ENCODE results near the gene CDKN3.

Gene CDKN3

GRCh38 chr14:54396493-54397335 lies at the start of gene CDKN3:
Gene CDKN3 (plus strand): TSS chr14:54397007. CDS start chr14:54397069, 62 bp downstream.
- peak; percentile 98 for DNase-seq

- DNase-seq, result no peak
Measured at GRCh38 chr14:54347044-54347443, 49.8 kb upstream of the CDKN3 start.

- DNase-seq, result no peak
Measured at GRCh38 chr14:54348001-54348611, 48.7 kb upstream of the CDKN3 start.

GRCh38 chr14:54348923-54349620 lies 47.7 kb upstream of the CDKN3 start:
- DNase-seq, result no peak

- DNase-seq, result no peak
Measured at GRCh38 chr14:54349713-54350112, 47.1 kb upstream of the CDKN3 start.

- no peak for DNase-seq
Measured at GRCh38 chr14:54350203-54350602, 46.6 kb upstream of the CDKN3 start.

- no peak for DNase-seq
Measured at GRCh38 chr14:54353266-54353665, 43.5 kb upstream of the CDKN3 start.

GRCh38 chr14:54353694-54354093 lies 43.1 kb upstream of the CDKN3 start:
- no peak for DNase-seq

GRCh38 chr14:54354096-54354495 lies 42.7 kb upstream of the CDKN3 start:
- no peak for DNase-seq

- DNase-seq, result no peak
Measured at GRCh38 chr14:54354968-54355641, 41.7 kb upstream of the CDKN3 start.

- DNase-seq, result no peak
Measured at GRCh38 chr14:54355698-54356097, 41.1 kb upstream of the CDKN3 start.

- no peak for DNase-seq
Measured at GRCh38 chr14:54356172-54356571, 40.6 kb upstream of the CDKN3 start.

- no peak for DNase-seq
Measured at GRCh38 chr14:54360667-54361066, 36.1 kb upstream of the CDKN3 start.

- DNase-seq, result no peak
Measured at GRCh38 chr14:54362089-54362504, 34.7 kb upstream of the CDKN3 start.

GRCh38 chr14:54362759-54363437 lies 33.9 kb upstream of the CDKN3 start:
- DNase-seq, result no peak

- DNase-seq, result no peak
Measured at GRCh38 chr14:54364555-54365415, 32.0 kb upstream of the CDKN3 start.

- peak; percentile 40 for DNase-seq
Measured at GRCh38 chr14:54366736-54367735, 29.8 kb upstream of the CDKN3 start.

GRCh38 chr14:54368291-54368690 lies 28.5 kb upstream of the CDKN3 start:
- no peak for DNase-seq

GRCh38 chr14:54369343-54369742 lies 27.5 kb upstream of the CDKN3 start:
- DNase-seq, result no peak
